HG02943 (cell line): Measurements from ENCODE around the gene ICAM1.

Experiments used
- ATAC-seq: cut with Tn5 transposase; IDR thresholded peaks from one replicate; pipeline ENCODE4 v1.9.1; 2021; ENCODE audit warnings: mild to moderate bottlenecking, low read depth, moderate library complexity; ENCODE audit not compliant: unreplicated experiment

ICAM1 gene

GRCh38 chr19:10320602-10321416, 49.9 kb downstream of the ICAM1 start:
- no peak for ATAC-seq

- ATAC-seq: no peak
These were observed 50.5 kb downstream of the ICAM1 start for GRCh38 chr19:10321417-10321797.

GRCh38 chr19:10321874-10322835, 51.2 kb downstream of the ICAM1 start:
- no peak for ATAC-seq

GRCh38 chr19:10325732-10326131, 54.8 kb downstream of the ICAM1 start:
- no peak for ATAC-seq

- no peak for ATAC-seq
These were observed 56.9 kb downstream of the ICAM1 start for GRCh38 chr19:10327793-10328192.

GRCh38 chr19:10328558-10329429, 57.9 kb downstream of the ICAM1 start:
- no peak for ATAC-seq

GRCh38 chr19:10329555-10329954, 58.6 kb downstream of the ICAM1 start:
- no peak for ATAC-seq

- ATAC-seq: no peak
These were observed 61.4 kb downstream of the ICAM1 start for GRCh38 chr19:10332158-10332964.

- ATAC-seq: peak; percentile 75
These were observed 62.2 kb downstream of the ICAM1 start, which contains the start of gene RAVER1 for GRCh38 chr19:10332965-10333757. Gene RAVER1 (minus strand): TSS chr19:10333529. CDS start chr19:10333507, 22 bp downstream.

- no peak for ATAC-seq
These were observed 63.1 kb downstream of the ICAM1 start for GRCh38 chr19:10333758-10334587.

GRCh38 chr19:10334588-10335351, 63.9 kb downstream of the ICAM1 start:
- no peak for ATAC-seq

- ATAC-seq: no peak
These were observed 64.5 kb downstream of the ICAM1 start for GRCh38 chr19:10335352-10335985.
